ENCODE data around the gene C4BPA. TPM values are rescaled to one million over a fixed set of nuclear protein-coding genes. Genes with fewer than 3 reads are reported as not detected.

C4BPA gene
- total and polyA plus RNA-seq, 10 of the 15 experiments (the other 5 are each of a cell fraction or from before 2014, with no cell fraction given), result 0.31 TPM; not detected in 9

DNA sequence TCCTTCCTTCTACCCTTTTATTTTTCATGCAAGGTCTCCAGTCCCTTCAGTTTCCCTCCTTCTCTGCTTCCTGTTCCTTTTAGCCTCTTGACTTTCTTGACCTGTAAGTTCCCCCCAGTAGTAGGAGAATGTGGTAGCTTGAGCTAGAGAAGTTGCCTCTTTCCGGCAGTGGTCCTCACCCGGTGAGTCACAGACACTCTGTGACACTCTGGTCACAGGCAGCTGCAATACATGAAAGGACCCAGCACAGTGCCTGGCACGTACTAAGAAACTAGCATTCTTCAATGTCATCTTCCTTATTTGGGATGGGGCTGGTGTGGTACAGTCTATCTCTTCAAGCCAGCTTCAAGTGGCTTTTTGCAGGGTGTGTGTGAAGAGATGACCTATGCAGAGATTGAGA, 35.0 kb upstream of the C4BPA start:
- no TSS peak for BruUV-seq (replicated peaks)

More for the DNA sequence above, 35.0 kb upstream of the C4BPA start:
- no peak overlapping the region for H2AFZ ChIP-seq (ENCODE audit: control insufficient read depth, low read depth, low read length)
- in situ Hi-C loops (cut with MboI) (no loop called here), intact Hi-C loops (cut with micrococcal nuclease; ENCODE audit: unreplicated experiment) (no loop called here)
- ChIA-PET CTCF (interaction anchor here (0.8 to 10.2 kb wide), 6 partner anchors 9 to 431 kb away, joined by 3 to 131 read pairs (median 4); partner anchors contain the start of genes PFKFB2 and YOD1), SMC1A (ENCODE audit: uncharacterized antibody, unreplicated experiment) (interaction anchor here (1.0 to 1.5 kb wide), 4 partner anchors 8 to 88 kb away, joined by 3 read pairs; no protein-coding TSS in a partner anchor), RAD21 (ENCODE audit: unreplicated experiment) (interaction anchor here (0.6 to 1.0 kb wide), 2 partner anchors 11 to 284 kb away, joined by 3 read pairs; no protein-coding TSS in a partner anchor), POLR2A (interaction anchor here (0.5 kb wide), 1 partner anchor 755 kb away, joined by 3 read pairs; no protein-coding TSS in a partner anchor)
- no peak for ATAC-seq
- WGBS (ENCODE audit: insufficient coverage, insufficient replicate concordance, low lambda C conversion rate, missing lambda C conversion rate), result 98% methylated on average over 3 of the region's 3 CpGs
- no peaks in the 10 kb centered on the region for H4K20me1 ChIP-seq (ENCODE audit: control insufficient read depth, insufficient read depth)
- no peak overlapping the region for H3K4me3 ChIP-seq
- peaks cover 12% of the 10 kb centered on the region for H3K4me1 ChIP-seq (ENCODE audit: control insufficient read depth, insufficient read depth, low read length)
- H3K9ac ChIP-seq (ENCODE audit: control insufficient read depth, insufficient read depth, low read length), result no peak overlapping the region
- no peaks in the 10 kb centered on the region for H3K9me3 ChIP-seq (replicated peaks; ENCODE audit: control insufficient read depth, insufficient read depth, low read length)
- TF ChIP-seq KAT2A (conservative IDR thresholded peaks at IDR 0.05; ENCODE audit: control insufficient read depth, low read depth, low read length) (no peak), SREBF2 (IDR thresholded peaks at IDR 0.05; ENCODE audit: low read length) (no peak), ZNF207 (IDR thresholded peaks at IDR 0.05; ENCODE audit: borderline replicate concordance) (no peak), ESRRA (IDR thresholded peaks at IDR 0.05; ENCODE audit: low read length) (no peak), BRCA1 (IDR thresholded peaks at IDR 0.05; ENCODE audit: low read depth, low read length) (no peak), CREM (IDR thresholded peaks at IDR 0.05; ENCODE audit: low read depth) (no peak), MEF2A (IDR thresholded peaks at IDR 0.05; ENCODE audit: insufficient read depth, low read depth, low read length) (no peak), CBX5 (IDR thresholded peaks at IDR 0.05; ENCODE audit: low read depth) (no peak), CBFB (IDR thresholded peaks at IDR 0.05; ENCODE audit: low read depth) (no peak)
- TF ChIP-seq, protein P1, sequence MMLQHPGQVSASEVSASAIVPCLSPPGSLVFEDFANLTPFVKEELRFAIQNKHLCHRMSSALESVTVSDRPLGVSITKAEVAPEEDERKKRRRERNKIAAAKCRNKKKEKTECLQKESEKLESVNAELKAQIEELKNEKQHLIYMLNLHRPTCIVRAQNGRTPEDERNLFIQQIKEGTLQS (IDR thresholded peaks at IDR 0.05; ENCODE audit: borderline replicate concordance, extremely low read depth, low read depth, low read length), result no peak
- TF ChIP-seq, protein P2, sequence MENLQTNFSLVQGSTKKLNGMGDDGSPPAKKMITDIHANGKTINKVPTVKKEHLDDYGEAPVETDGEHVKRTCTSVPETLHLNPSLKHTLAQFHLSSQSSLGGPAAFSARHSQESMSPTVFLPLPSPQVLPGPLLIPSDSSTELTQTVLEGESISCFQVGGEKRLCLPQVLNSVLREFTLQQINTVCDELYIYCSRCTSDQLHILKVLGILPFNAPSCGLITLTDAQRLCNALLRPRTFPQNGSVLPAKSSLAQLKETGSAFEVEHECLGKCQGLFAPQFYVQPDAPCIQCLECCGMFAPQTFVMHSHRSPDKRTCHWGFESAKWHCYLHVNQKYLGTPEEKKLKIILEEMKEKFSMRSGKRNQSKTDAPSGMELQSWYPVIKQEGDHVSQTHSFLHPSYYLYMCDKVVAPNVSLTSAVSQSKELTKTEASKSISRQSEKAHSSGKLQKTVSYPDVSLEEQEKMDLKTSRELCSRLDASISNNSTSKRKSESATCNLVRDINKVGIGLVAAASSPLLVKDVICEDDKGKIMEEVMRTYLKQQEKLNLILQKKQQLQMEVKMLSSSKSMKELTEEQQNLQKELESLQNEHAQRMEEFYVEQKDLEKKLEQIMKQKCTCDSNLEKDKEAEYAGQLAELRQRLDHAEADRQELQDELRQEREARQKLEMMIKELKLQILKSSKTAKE (IDR thresholded peaks at IDR 0.05; ENCODE audit: low read depth, poor library complexity, severe bottlenecking), result no peak
- TF ChIP-seq, protein P3, sequence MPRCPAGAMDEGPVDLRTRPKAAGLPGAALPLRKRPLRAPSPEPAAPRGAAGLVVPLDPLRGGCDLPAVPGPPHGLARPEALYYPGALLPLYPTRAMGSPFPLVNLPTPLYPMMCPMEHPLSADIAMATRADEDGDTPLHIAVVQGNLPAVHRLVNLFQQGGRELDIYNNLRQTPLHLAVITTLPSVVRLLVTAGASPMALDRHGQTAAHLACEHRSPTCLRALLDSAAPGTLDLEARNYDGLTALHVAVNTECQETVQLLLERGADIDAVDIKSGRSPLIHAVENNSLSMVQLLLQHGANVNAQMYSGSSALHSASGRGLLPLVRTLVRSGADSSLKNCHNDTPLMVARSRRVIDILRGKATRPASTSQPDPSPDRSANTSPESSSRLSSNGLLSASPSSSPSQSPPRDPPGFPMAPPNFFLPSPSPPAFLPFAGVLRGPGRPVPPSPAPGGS (IDR thresholded peaks at IDR 0.05; ENCODE audit: borderline replicate concordance, insufficient read depth, low read depth, low read length, poor library complexity, severe bottlenecking), result no peak
- TF ChIP-seq, protein P4, sequence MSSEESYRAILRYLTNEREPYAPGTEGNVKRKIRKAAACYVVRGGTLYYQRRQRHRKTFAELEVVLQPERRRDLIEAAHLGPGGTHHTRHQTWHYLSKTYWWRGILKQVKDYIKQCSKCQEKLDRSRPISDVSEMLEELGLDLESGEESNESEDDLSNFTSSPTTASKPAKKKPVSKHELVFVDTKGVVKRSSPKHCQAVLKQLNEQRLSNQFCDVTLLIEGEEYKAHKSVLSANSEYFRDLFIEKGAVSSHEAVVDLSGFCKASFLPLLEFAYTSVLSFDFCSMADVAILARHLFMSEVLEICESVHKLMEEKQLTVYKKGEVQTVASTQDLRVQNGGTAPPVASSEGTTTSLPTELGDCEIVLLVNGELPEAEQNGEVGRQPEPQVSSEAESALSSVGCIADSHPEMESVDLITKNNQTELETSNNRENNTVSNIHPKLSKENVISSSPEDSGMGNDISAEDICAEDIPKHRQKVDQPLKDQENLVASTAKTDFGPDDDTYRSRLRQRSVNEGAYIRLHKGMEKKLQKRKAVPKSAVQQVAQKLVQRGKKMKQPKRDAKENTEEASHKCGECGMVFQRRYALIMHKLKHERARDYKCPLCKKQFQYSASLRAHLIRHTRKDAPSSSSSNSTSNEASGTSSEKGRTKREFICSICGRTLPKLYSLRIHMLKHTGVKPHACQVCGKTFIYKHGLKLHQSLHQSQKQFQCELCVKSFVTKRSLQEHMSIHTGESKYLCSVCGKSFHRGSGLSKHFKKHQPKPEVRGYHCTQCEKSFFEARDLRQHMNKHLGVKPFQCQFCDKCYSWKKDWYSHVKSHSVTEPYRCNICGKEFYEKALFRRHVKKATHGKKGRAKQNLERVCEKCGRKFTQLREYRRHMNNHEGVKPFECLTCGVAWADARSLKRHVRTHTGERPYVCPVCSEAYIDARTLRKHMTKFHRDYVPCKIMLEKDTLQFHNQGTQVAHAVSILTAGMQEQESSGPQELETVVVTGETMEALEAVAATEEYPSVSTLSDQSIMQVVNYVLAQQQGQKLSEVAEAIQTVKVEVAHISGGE (CRISPR knock-in tag; IDR thresholded peaks at IDR 0.05), result no peak
- H3K27ac ChIP-seq (ENCODE audit: control insufficient read depth, insufficient read depth), result no peak overlapping the region
- no peaks in the 10 kb centered on the region for H3K27me3 ChIP-seq (replicated peaks in 1 of 2; ENCODE audit: control insufficient read depth in 2 of 2, insufficient read depth in 2 of 2, low read length in 1 of 2)
- no peak for FAIRE-seq
- DNase-seq (ENCODE audit: low read depth, low spot score), result no peak
- no peaks in the 10 kb centered on the region for H3K79me2 ChIP-seq (ENCODE audit: control insufficient read depth, insufficient read depth, low read length)
- no peaks in the 10 kb centered on the region for H3K36me3 ChIP-seq (ENCODE audit: control insufficient read depth in 2 of 2, insufficient read depth in 2 of 2, low read length in 1 of 2)
- no peak overlapping the region for H3K4me2 ChIP-seq (ENCODE audit: control insufficient read depth, insufficient read depth)
